Fibroblast of pulmonary artery (primary cell): ENCODE measurements around the gene TSHR.
"Not testable (repeated sequence)": the region's sequence is repeated elsewhere in the genome, so short reads cannot be mapped to it uniquely, and the experiment has no call there.

Experiments
- DNase-seq: peaks from one replicate; pipeline ENCODE4 v3.0.0-alpha.2; 2010; ENCODE audit warnings: low read depth
- H3K4me3 ChIP-seq: replicated peaks from 2 replicates; pipeline ENCODE4 v1.5.1; 2011; ENCODE audit warnings: low read depth, mild to moderate bottlenecking, control low read depth, low read length, moderate library complexity
- CTCF ChIP-seq: IDR thresholded peaks from 2 replicates; pipeline ENCODE4 v1.5.1; 2011; ENCODE audit warnings: mild to moderate bottlenecking, control low read depth, low read length, inconsistent platforms; ENCODE audit errors: missing control alignments

Gene TSHR

GRCh38 chr14:81105378-81105777, 150.0 kb downstream of the TSHR start:
- no peak for TF ChIP-seq CTCF
- no peak overlapping the region for H3K4me3 ChIP-seq
- DNase-seq = no peak

- no peak for DNase-seq
- H3K4me3 ChIP-seq = no peak overlapping the region
- TF ChIP-seq CTCF = no peak
Measured at GRCh38 chr14:81105961-81106360, 150.5 kb downstream of the TSHR start.

GRCh38 chr14:81110186-81110585, 154.8 kb downstream of the TSHR start:
- H3K4me3 ChIP-seq = no peak overlapping the region
- TF ChIP-seq CTCF = no peak
- DNase-seq = no peak

GRCh38 chr14:81113176-81113575, 157.8 kb downstream of the TSHR start:
- H3K4me3 ChIP-seq = no peak overlapping the region
- no peak for DNase-seq
- no peak for TF ChIP-seq CTCF

GRCh38 chr14:81113945-81114820, 158.8 kb downstream of the TSHR start:
- DNase-seq, H3K4me3 ChIP-seq: not testable (repeated sequence)

- no peak overlapping the region for H3K4me3 ChIP-seq
- DNase-seq = no peak
- no peak for TF ChIP-seq CTCF
Measured at GRCh38 chr14:81120501-81120900, 165.1 kb downstream of the TSHR start.

GRCh38 chr14:81122326-81122725, 166.9 kb downstream of the TSHR start:
- TF ChIP-seq CTCF = no peak
- no peak for DNase-seq
- no peak overlapping the region for H3K4me3 ChIP-seq
